ENCODE measurements around the gene ADGRV1. TPM values are rescaled to one million over a fixed set of nuclear protein-coding genes. Genes with fewer than 3 reads are reported as not detected.

ADGRV1 gene
- total and polyA plus RNA-seq, 9 of the 15 experiments (the other 6 are each of a cell fraction or from before 2014, with no cell fraction given): 21.7 to 156 (median 58.2) TPM

GRCh38 chr5:90657788-90658187 lies 99.2 kb downstream of the ADGRV1 start (continued):
- TF ChIP-seq ZMIZ1 (IDR thresholded peaks at IDR 0.05; ENCODE audit: low read depth in 2 of 2, low read length in 2 of 2): 0 out of 4 replicates have a peak, but pooled peaks of 1 of the 2 experiments have one; percentile 39
- TF ChIP-seq SIX5 (IDR thresholded peaks at IDR 0.05; ENCODE audit: borderline replicate concordance in 1 of 2, insufficient read depth in 1 of 2, low read depth in 1 of 2, low read length in 2 of 2): no peak
- TF ChIP-seq SMAD2 (IDR thresholded peaks at IDR 0.05; ENCODE audit: low read depth, low read length): no peak
- TF ChIP-seq CHD4 (IDR thresholded peaks at IDR 0.05; ENCODE audit: insufficient read depth, insufficient replicate concordance, low read depth, low read length, poor library complexity, severe bottlenecking): no peak
- no peak for TF ChIP-seq ZNF79 (CRISPR knock-in tag; IDR thresholded peaks at IDR 0.05; ENCODE audit: low read depth)
- no peak for TF ChIP-seq EHMT2 (IDR thresholded peaks at IDR 0.05)
- no peak for TF ChIP-seq POLR2AphosphoS5 (IDR thresholded peaks at IDR 0.05; ENCODE audit: control insufficient read depth, insufficient read depth, low read depth, low read length)
- no peak for TF ChIP-seq PCBP2 (IDR thresholded peaks at IDR 0.05; ENCODE audit: low read depth, low read length, poor library complexity, severe bottlenecking)
- TF ChIP-seq CBFA2T3 (IDR thresholded peaks at IDR 0.05): peak; percentile 57
- no peak for TF ChIP-seq MCM5 (IDR thresholded peaks at IDR 0.05; ENCODE audit: low read depth)
- TF ChIP-seq SMAD1 (IDR thresholded peaks at IDR 0.05; ENCODE audit: low read depth, low read length, partially characterized antibody): no peak
- TF ChIP-seq RNF219 (CRISPR knock-in tag; IDR thresholded peaks at IDR 0.05): no peak
- TF ChIP-seq MEF2A (IDR thresholded peaks at IDR 0.05; ENCODE audit: control insufficient read depth, low read depth, low read length): no peak
- TF ChIP-seq XRCC4 (IDR thresholded peaks at IDR 0.05; ENCODE audit: extremely low read depth, insufficient read depth, insufficient read length): no peak
- TF ChIP-seq BDP1 (IDR thresholded peaks at IDR 0.05; ENCODE audit: insufficient read depth, insufficient read length): no peak
- no peak for TF ChIP-seq RBM34 (IDR thresholded peaks at IDR 0.05; ENCODE audit: borderline replicate concordance, insufficient read depth, low read length)
- no peak for TF ChIP-seq SPI1 (IDR thresholded peaks at IDR 0.05; ENCODE audit: borderline replicate concordance, low read depth, low read length)
- TF ChIP-seq POLR3A (IDR thresholded peaks at IDR 0.05; ENCODE audit: borderline replicate concordance, extremely low read depth, insufficient read depth, insufficient read length): no peak
- no peak for TF ChIP-seq NR2F6 (CRISPR knock-in tag; IDR thresholded peaks at IDR 0.05)
- no peak for TF ChIP-seq KLF1 (tag; IDR thresholded peaks at IDR 0.05)
- TF ChIP-seq RBM15 (IDR thresholded peaks at IDR 0.05; ENCODE audit: insufficient read depth, low read length): no peak
- no peak for TF ChIP-seq GTF2B (IDR thresholded peaks at IDR 0.05; ENCODE audit: extremely low read depth, insufficient read length)
- no peak for TF ChIP-seq ZNF445 (CRISPR knock-in tag; IDR thresholded peaks at IDR 0.05; ENCODE audit: low read depth)

Measured in K562 (cell line).